ENCODE results near the gene FNIP1.
"Not testable (repeated sequence)": the region's sequence is repeated elsewhere in the genome, so short reads cannot be mapped to it uniquely, and the experiment has no call there.

DNA sequence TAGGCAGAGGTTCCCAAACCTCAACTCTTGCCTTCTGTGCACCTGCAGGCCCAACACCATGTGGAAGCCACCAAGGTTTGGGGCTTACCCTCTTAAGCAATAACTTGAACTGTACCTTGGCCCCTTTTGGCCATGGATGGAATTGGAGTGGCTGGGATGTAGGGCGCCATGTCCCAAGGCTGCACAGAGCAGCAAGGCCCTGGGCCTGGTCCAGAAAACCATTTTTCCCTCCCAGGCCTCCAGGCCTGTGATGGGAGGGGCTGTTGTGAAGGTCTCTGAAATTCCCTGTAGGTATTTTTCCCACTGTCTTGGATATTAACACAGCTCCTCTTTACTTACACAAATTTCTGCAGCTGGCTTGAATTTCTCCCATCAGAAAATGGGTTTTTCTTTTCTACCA, 46.2 kb upstream of the FNIP1 start:
- TF ChIP-seq CTCF (IDR thresholded peaks at IDR 0.05 in 2 of 3, conservative IDR thresholded peaks at IDR 0.05 in 1 of 3; ENCODE audit: borderline replicate concordance in 1 of 3, insufficient read depth in 1 of 3, low read depth in 2 of 3, low read length in 2 of 3); SRF (IDR thresholded peaks at IDR 0.05; ENCODE audit: low read depth): not testable (repeated sequence)
- TF ChIP-seq, protein P1, sequence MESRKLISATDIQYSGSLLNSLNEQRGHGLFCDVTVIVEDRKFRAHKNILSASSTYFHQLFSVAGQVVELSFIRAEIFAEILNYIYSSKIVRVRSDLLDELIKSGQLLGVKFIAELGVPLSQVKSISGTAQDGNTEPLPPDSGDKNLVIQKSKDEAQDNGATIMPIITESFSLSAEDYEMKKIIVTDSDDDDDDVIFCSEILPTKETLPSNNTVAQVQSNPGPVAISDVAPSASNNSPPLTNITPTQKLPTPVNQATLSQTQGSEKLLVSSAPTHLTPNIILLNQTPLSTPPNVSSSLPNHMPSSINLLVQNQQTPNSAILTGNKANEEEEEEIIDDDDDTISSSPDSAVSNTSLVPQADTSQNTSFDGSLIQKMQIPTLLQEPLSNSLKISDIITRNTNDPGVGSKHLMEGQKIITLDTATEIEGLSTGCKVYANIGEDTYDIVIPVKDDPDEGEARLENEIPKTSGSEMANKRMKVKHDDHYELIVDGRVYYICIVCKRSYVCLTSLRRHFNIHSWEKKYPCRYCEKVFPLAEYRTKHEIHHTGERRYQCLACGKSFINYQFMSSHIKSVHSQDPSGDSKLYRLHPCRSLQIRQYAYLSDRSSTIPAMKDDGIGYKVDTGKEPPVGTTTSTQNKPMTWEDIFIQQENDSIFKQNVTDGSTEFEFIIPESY (IDR thresholded peaks at IDR 0.05; ENCODE audit: extremely low read depth, insufficient replicate concordance, low read length) = not testable (repeated sequence)

Data from HCT116 (cell line).